ENCODE results near the gene TMEM170B. TPM values are rescaled to one million over a fixed set of nuclear protein-coding genes. Genes with fewer than 3 reads are reported as not detected.
A peak's percentile ranks its signal among the peaks of the same experiment; 100 is the strongest.

The TMEM170B gene
- total RNA-seq, 1 donor from 2014 or later: 0.53 TPM

DNA sequence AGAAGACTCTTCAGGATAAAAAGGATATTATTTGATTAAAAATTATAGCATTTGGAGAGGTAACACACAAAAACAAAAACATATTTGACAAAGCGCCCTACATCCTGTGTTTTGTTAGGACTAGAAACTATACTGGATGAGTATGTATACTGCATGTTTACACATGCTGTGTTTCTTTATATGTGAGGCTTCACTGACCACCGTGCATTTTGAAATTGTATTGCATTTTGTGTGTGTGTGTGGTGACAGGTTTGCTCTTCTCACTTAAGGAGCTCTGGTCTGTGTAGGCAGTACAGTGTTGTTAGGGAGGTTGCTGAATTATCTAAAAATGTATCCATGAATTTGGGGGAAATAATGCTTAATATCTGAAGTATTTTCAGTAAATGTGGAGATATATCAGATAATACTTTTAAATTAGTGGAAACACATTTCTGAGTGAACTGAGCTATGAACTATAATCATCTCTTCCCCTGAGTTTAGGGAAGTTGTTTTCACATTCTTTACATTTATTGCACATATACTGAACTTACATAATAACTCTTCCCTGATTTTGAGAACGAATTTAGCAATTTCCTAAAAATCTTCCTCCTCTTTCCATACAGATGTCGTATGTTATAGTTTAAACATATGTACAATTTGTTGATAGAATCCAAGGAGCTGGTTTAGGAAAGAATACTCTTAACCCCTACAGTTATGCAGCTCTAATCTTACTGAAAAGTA lies 43.3 kb downstream of the TMEM170B start:
- Histone ChIP-seq H3K9me3 (no peaks in the 10 kb centered on the region), H3K27me3 (no peaks in the 10 kb centered on the region), H3K4me1 (peaks cover 0 to 3% of the 10 kb centered on the region in 2 donors), H3K4me3 (no peak overlapping the region), H3K27ac (no peak overlapping the region), H3K36me3 (no peaks in the 10 kb centered on the region)
- TF ChIP-seq, protein P1, sequence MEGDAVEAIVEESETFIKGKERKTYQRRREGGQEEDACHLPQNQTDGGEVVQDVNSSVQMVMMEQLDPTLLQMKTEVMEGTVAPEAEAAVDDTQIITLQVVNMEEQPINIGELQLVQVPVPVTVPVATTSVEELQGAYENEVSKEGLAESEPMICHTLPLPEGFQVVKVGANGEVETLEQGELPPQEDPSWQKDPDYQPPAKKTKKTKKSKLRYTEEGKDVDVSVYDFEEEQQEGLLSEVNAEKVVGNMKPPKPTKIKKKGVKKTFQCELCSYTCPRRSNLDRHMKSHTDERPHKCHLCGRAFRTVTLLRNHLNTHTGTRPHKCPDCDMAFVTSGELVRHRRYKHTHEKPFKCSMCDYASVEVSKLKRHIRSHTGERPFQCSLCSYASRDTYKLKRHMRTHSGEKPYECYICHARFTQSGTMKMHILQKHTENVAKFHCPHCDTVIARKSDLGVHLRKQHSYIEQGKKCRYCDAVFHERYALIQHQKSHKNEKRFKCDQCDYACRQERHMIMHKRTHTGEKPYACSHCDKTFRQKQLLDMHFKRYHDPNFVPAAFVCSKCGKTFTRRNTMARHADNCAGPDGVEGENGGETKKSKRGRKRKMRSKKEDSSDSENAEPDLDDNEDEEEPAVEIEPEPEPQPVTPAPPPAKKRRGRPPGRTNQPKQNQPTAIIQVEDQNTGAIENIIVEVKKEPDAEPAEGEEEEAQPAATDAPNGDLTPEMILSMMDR (IDR thresholded peaks at IDR 0.05): no peak
- no peak for DNase-seq (ENCODE audit: low spot score in 2 of 2)
- intact Hi-C loops (cut with DNase I): loop anchor here (10.0 kb wide), 1 partner anchor 1314 kb away; no protein-coding TSS in a partner anchor

- H3K4me1 ChIP-seq: peaks cover 0 to 15% of the 10 kb centered on the region in 2 donors
- no peak overlapping the region for H3K27ac ChIP-seq
- TF ChIP-seq, protein P1 (IDR thresholded peaks at IDR 0.05): no peak
- H3K27me3 ChIP-seq: no peaks in the 10 kb centered on the region
- no peaks in the 10 kb centered on the region for H3K36me3 ChIP-seq
- H3K4me3 ChIP-seq: no peak overlapping the region
- intact Hi-C loops (cut with DNase I): loop anchor here (10.0 kb wide), 1 partner anchor 1311 kb away; no protein-coding TSS in a partner anchor
- no peaks in the 10 kb centered on the region for H3K9me3 ChIP-seq
- DNase-seq (ENCODE audit: low spot score in 2 of 2): no peak
These were observed 46.7 kb downstream of the TMEM170B start for GRCh38 chr6:11584244-11584643.

DNA sequence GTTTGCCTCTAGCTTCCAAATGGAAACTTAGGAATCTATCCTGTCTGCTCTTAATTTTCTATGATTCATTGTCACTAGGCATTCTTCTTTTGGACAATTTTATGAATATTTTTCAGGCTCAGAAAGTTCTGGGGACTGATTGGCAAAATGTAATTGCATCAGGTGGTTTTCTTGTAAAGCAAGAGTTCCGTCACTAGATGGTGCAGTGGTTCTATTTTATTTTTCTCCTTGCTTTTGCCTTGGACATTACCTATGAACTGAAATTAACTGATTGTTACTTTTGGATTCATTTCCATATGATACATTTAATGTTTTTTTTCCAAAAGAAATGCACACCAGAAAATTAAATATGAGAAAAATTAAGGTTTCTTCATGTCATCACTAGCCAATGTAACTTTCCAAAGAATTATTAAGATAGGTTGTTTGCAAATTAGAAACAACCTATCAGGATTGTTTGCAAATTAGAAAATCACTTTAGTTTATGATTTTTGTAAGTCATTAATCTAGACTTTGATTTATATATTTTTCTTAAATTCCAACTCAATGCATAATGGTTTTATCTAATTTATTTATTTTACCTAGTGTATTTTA lies 48.0 kb downstream of the TMEM170B start:
- Histone ChIP-seq H3K27ac (no peak overlapping the region), H3K4me1 (peaks cover 0 to 21% of the 10 kb centered on the region in 2 donors), H3K9me3 (no peaks in the 10 kb centered on the region), H3K4me3 (no peak overlapping the region), H3K27me3 (no peaks in the 10 kb centered on the region), H3K36me3 (no peaks in the 10 kb centered on the region)
- TF ChIP-seq, protein P1 (IDR thresholded peaks at IDR 0.05): peak; percentile 52 to 68 (median 58)
- no peak for DNase-seq (ENCODE audit: low spot score in 2 of 2)
- intact Hi-C loops (cut with DNase I): loop anchor here (1.0 to 10.0 kb wide), 6 partner anchors 70 to 1309 kb away; partner anchors contain the start of gene EDN1

GRCh38 chr6:11586117-11586516 lies 48.6 kb downstream of the TMEM170B start:
- H3K9me3 ChIP-seq: no peaks in the 10 kb centered on the region
- intact Hi-C loops (cut with DNase I): loop anchor here (1.0 to 10.0 kb wide), 4 partner anchors 69 to 1309 kb away; partner anchors contain the start of gene EDN1
- no peak for DNase-seq (ENCODE audit: low spot score in 2 of 2)
- H3K4me1 ChIP-seq: peaks cover 0 to 25% of the 10 kb centered on the region in 2 donors
- no peak overlapping the region for H3K4me3 ChIP-seq
- no peak overlapping the region for H3K27ac ChIP-seq
- no peaks in the 10 kb centered on the region for H3K27me3 ChIP-seq
- no peaks in the 10 kb centered on the region for H3K36me3 ChIP-seq
- TF ChIP-seq, protein P1 (IDR thresholded peaks at IDR 0.05): no peak

DNA sequence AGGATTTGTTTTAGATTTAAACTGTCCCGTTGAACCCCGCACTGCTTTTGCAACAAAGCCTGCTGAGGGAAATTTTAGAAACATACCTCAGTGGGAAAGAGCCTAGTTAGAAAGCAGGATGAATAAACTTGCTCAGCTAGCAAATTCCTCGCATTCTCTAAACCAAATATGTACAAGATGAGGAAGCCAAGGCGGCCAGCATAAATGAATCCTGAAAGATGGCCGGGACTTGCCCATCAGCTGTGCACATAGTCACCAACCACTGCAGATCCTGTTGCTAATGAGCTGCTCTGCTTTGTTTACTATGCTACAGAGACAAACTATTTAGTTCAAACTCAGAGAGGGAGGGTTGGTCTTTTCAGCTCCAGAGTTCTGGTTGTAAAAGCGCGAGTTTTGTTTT lies 49.0 kb downstream of the TMEM170B start:
- TF ChIP-seq, protein P1 (IDR thresholded peaks at IDR 0.05): no peak
- DNase-seq (ENCODE audit: low spot score in 2 of 2): no peak
- intact Hi-C loops (cut with DNase I): loop anchor here (1.0 to 10.0 kb wide), 4 partner anchors 69 to 1308 kb away; partner anchors contain the start of gene EDN1
- Histone ChIP-seq H3K4me3 (no peak overlapping the region), H3K4me1 (peaks cover 0 to 25% of the 10 kb centered on the region in 2 donors), H3K9me3 (no peaks in the 10 kb centered on the region), H3K27ac (peak overlapping the region; percentile 1 to 26), H3K27me3 (no peaks in the 10 kb centered on the region), H3K36me3 (no peaks in the 10 kb centered on the region)
